ENCODE data around the gene MACROH2A1. TPM values are rescaled to one million over a fixed set of nuclear protein-coding genes. Genes with fewer than 3 reads are reported as not detected.

Gene MACROH2A1
- total and polyA plus RNA-seq, 2 experiments from 2014 or later = 64.9 to 81.6 TPM

- no peaks in the 10 kb centered on the region for H3K36me3 ChIP-seq (ENCODE audit: insufficient read depth)
- TF ChIP-seq JUNB (IDR thresholded peaks at IDR 0.05; ENCODE audit: unreplicated experiment) = no peak
- no peak for TF ChIP-seq REST (IDR thresholded peaks at IDR 0.05; ENCODE audit: unreplicated experiment)
- TF ChIP-seq ZNF462 (CRISPR knock-in tag; IDR thresholded peaks at IDR 0.05) = no peak
- TF ChIP-seq STAT1 (IDR thresholded peaks at IDR 0.05; ENCODE audit: unreplicated experiment) = no peak
- TF ChIP-seq EZH2phosphoT487 (IDR thresholded peaks at IDR 0.05; ENCODE audit: unreplicated experiment) = no peak
- no peak for TF ChIP-seq NANOG (IDR thresholded peaks at IDR 0.05; ENCODE audit: borderline replicate concordance)
- no peak for TF ChIP-seq ZNF114 (CRISPR knock-in tag; IDR thresholded peaks at IDR 0.05)
- no peak for TF ChIP-seq POLR2AphosphoS5 (IDR thresholded peaks at IDR 0.05; ENCODE audit: low read depth)
- no peak for TF ChIP-seq ZNF331 (CRISPR knock-in tag; IDR thresholded peaks at IDR 0.05; ENCODE audit: low read depth)
- no peak for TF ChIP-seq ETS1 (IDR thresholded peaks at IDR 0.05)
- no peak for TF ChIP-seq EZH2 (IDR thresholded peaks at IDR 0.05; ENCODE audit: low read depth, unreplicated experiment)
- peaks cover 56% of the 10 kb centered on the region for H3K36me3 Mint-ChIP-seq (ENCODE audit: low read depth)
Observed at GRCh38 chr5:135339623-135340022, 59.4 kb downstream of the MACROH2A1 start.

More at GRCh38 chr5:135339623-135340022, 59.4 kb downstream of the MACROH2A1 start:
- Histone ChIP-seq H2AFZ (no peak overlapping the region), H3K27ac (ENCODE audit: low read depth) (no peak overlapping the region), H3K9me2 (ENCODE audit: insufficient read depth) (no peaks in the 10 kb centered on the region), H3F3A (replicated peaks; ENCODE audit: low read depth) (no peaks in the 10 kb centered on the region), H4K20me1 (replicated peaks; ENCODE audit: insufficient read depth) (no peaks in the 10 kb centered on the region), H3K4me1 (ENCODE audit: insufficient read depth) (no peaks in the 10 kb centered on the region), H3K4me2 (no peak overlapping the region), H3K79me2 (replicated peaks; ENCODE audit: insufficient read depth) (no peaks in the 10 kb centered on the region), H3K27me3 (ENCODE audit: insufficient read depth) (no peaks in the 10 kb centered on the region), H3K4me3 (no peak overlapping the region)
- Mint-ChIP-seq H3K27me3 (ENCODE audit: insufficient read depth, low read depth, poor library complexity) (peaks cover 15% of the 10 kb centered on the region), H3K4me1 (no peaks in the 10 kb centered on the region; the same call in 2 of the 3 replicates), H3K9me3 (no peaks in the 10 kb centered on the region), H3K4me3 (no peak overlapping the region), H3K27ac (no peak overlapping the region)
- ATAC-seq = no peak
- DNase-seq (ENCODE audit: low spot score) = no peak

All from GM23338 (cell line).